HG03558 (cell line): ENCODE results near the gene E2F3.

Experiments
- ATAC-seq: cut with Tn5 transposase; IDR thresholded peaks from one replicate; pipeline ENCODE4 v1.9.1; 2021; ENCODE audit warnings: moderate number of reproducible peaks; ENCODE audit not compliant: unreplicated experiment; ENCODE audit errors: extremely low read depth

E2F3 gene

GRCh38 chr6:20426177-20427082, 24.8 kb downstream of the E2F3 start:
- ATAC-seq: no peak

- peak; percentile 84 for ATAC-seq
Observed at GRCh38 chr6:20427856-20428255, 26.2 kb downstream of the E2F3 start.

GRCh38 chr6:20432692-20433091, 31.0 kb downstream of the E2F3 start:
- no peak for ATAC-seq

GRCh38 chr6:20433321-20433720, 31.6 kb downstream of the E2F3 start:
- ATAC-seq: no peak

- no peak for ATAC-seq
Observed at GRCh38 chr6:20433929-20434328, 32.2 kb downstream of the E2F3 start.

- ATAC-seq: no peak
Observed at GRCh38 chr6:20434766-20435165, 33.1 kb downstream of the E2F3 start.

GRCh38 chr6:20436719-20437118, 35.0 kb downstream of the E2F3 start:
- no peak for ATAC-seq

GRCh38 chr6:20437639-20438038, 36.0 kb downstream of the E2F3 start:
- ATAC-seq: no peak

GRCh38 chr6:20438462-20439070, 36.9 kb downstream of the E2F3 start:
- no peak for ATAC-seq

GRCh38 chr6:20439558-20439957, 37.9 kb downstream of the E2F3 start:
- no peak for ATAC-seq

- no peak for ATAC-seq
Observed at GRCh38 chr6:20440296-20440695, 38.6 kb downstream of the E2F3 start.

- no peak for ATAC-seq
Observed at GRCh38 chr6:20441236-20441635, 39.6 kb downstream of the E2F3 start.

- ATAC-seq: no peak
Observed at GRCh38 chr6:20441921-20442320, 40.2 kb downstream of the E2F3 start.

GRCh38 chr6:20444786-20445271, 43.1 kb downstream of the E2F3 start:
- no peak for ATAC-seq

- ATAC-seq: no peak
Observed at GRCh38 chr6:20447157-20447556, 45.5 kb downstream of the E2F3 start.

GRCh38 chr6:20447581-20448132, 46.0 kb downstream of the E2F3 start:
- ATAC-seq: no peak

GRCh38 chr6:20448828-20449227, 47.1 kb downstream of the E2F3 start:
- no peak for ATAC-seq

- ATAC-seq: no peak
Observed at GRCh38 chr6:20454204-20454824, 52.6 kb downstream of the E2F3 start.

GRCh38 chr6:20455251-20455940, 53.7 kb downstream of the E2F3 start:
- ATAC-seq: no peak
